ENCODE data around the gene GRID1.
A peak's percentile ranks its signal among the peaks of the same experiment; 100 is the strongest.

The GRID1 gene

DNA sequence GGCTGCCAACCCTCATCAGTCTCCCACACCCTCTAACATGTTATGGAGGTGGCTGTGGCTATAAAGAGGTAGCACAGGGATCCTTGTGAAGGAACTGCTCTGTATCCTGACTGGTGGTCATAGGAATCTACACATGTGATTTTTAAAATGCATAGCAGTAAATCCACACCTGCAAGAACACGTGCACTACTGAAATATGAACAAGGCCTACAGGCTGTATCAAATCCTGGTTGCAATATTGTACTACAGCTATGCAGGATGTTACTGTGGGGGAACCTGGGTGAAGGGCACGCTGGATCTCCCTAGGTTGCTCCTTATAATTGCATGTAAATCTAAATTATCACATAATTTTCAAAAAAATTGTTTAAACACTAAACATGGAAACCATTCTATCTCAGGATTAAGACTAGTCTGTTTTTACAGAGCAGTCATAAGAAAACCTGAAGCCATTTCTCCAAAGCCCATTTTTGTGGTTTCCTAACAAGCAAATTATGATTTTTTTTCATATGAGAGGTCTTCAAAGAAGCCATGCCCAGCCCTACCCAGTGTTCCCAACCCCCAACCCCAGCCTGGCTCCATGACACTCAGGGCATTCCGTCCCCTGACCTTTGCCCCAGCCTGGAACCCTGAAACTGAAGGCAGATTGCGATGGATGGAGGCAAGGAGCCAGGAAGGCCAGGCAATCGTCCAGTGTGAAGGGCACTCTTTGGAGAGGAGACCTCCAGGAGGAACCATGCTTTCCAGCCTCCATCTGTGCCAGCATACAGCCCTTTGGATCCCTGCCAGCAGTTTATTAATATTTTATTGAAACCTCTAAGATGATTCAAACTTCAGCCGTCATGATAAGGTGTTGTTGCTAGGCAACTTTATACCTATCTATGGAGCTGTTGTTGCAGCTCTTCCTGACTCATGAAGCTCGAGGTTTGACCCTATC is 161.0 kb downstream of the GRID1 start:
- peak; percentile 21 for DNase-seq

DNA sequence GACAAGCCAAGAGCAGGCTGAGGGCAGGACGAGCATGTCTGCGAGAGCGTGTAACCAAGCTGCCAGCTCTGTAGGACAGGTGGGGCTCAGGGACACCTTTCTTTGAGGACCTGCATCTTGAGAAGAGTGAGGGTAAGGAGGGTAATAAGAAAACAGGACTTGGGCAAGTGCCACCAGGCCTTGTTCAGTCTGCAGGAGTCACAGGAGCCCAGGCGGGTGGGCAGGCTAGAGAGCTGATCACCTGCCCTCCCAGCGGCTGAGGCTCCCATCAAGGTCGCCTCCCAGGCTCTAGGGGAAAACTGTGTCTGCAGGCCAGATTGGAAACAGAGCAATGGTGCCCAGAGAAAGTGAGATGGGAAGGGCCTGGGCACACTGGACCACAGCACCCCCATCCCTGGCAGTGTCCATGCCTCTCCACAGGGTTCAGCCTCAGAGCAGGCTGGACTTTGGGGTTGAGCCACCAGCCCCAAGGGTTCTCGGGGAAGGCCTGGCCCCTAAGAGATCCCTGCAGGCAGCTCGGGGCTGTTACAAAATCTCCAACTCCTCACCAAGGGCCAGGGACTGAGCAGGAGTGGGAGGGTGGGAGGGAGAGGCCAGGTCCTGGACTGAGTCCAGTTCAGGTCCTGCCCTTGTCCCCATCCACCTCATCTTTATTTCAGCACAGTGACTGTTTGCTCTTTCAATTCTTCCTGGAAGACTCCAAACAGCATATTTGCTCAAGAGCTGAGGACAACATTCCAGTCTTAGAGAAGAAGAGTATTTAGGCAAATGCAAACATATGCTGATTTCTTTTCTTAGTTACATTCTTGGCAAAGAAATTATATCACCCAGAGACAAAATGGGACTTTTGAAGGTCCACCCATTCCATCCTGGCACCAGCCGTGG is 161.9 kb downstream of the GRID1 start:
- peak; percentile 34 for DNase-seq

GRCh38 chr10:86203162-86203905 is 163.3 kb downstream of the GRID1 start:
- DNase-seq: peak; percentile 74

- no peak for DNase-seq
Measured at GRCh38 chr10:86202226-86202735, 164.3 kb downstream of the GRID1 start.

GRCh38 chr10:86200867-86201266 is 165.7 kb downstream of the GRID1 start:
- no peak for DNase-seq

- peak; percentile 7 for DNase-seq
Measured at GRCh38 chr10:86200269-86200668, 166.3 kb downstream of the GRID1 start.

- no peak for DNase-seq
Measured at GRCh38 chr10:86199041-86199440, 167.6 kb downstream of the GRID1 start.

DNA sequence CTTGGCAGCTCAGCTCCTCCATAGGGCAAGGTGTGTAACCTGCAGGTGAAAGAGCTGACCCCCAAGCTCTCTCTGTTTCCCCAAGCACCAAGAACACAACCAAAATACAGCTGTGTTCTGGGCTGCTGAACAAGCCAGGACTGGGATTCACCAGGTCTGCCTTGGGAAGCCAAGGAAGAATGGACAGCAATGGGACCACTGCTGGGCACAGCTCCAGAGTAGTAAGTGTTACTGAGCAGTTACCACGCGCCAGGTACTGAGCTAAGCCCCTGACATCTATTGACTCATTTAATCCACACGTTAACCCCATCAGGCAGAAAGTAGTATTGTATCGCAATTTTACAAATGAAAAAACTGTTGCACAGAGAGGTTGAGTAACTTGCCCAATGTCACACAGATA is 168.3 kb downstream of the GRID1 start:
- no peak for DNase-seq

- peak; percentile 18 for DNase-seq
Measured at GRCh38 chr10:86197166-86197790, 169.3 kb downstream of the GRID1 start.

DNA sequence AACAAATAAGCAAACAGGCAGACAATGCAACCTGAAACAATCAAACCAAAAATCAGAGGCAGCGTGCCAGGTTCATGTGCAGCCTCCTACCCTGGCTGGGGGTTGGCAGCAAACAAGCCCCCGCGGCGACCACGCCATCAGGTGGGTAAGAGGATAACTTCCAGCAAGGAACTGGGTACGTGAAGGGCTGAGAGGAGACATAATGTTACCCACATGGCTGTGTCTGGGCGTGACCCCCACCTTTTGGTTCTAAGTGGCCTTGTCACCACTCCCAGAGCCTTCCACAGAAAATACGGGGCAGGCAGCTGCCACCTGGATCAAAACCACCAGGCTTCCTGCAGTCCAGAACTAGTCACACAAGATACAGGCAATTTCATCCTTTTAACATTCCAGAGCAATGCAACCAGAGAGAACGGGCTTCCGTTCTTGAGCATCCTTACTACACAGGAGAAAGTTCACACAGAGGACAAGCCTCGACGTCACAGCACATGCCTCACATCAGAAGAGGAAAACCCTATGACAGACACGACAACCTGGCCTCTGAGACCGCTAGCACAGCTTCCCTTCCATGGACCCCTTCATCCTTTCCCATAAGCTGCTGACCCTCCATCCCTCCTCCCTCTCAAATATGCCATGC is 171.0 kb downstream of the GRID1 start:
- DNase-seq: peak; percentile 27

DNA sequence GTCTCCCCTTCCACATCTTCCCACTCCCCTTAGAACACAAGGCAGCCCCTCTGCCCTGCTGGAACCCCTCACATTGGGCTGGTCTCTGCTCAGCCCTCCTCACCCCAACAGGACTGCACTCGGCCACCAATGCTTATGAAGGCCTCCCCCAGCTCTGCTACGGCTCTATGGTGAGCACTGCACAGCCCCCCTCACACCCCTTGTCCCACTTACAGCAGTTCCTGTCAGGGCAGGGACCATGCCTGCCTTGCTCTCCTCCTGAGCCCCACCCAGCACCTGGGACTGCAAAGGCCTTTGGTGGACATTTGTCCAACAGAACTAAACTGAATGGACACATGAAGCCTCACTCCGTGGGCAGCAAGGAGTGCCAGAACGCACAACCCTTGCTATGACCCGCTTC is 171.9 kb downstream of the GRID1 start:
- DNase-seq: peak; percentile 22

DNA sequence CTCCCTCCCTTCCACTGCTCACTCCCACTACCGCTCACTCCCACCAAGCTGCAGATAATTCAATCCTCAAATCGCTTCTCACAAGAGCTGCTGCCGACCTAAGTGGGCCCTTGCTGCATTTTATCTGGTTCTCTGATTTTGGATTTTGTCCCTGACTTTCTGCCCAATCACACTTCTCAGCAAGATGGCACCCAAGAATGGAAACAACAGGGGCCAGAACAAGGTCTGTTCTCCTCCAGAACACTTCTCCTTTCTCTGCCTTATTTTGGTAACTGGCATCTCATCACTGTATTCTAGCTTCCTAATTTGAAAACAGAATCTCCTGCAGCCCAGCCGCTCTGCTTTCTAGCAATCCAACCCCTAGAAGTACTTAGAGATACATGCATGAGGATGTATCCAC is 172.8 kb downstream of the GRID1 start:
- DNase-seq: no peak

DNA sequence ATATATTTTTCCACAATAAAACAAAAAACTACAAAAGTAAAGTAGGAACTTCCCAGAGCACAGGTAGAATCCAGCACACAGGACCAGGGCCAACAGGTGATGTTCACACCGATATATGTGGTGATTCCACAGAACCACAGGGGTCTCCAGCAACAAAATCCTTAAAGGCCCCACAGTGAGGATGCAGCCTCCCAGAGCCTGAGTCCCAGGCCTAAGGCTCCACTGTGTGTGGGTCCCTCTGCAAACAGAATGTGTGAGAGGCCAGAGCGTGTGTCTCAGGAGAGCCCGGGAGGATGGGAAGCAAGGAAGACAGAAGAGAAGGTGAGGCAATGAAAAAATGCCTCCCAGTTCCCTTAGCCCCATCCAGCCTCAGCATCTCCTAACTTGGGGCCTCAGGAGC is 173.9 kb downstream of the GRID1 start:
- DNase-seq: no peak

GRCh38 chr10:86192147-86192546 is 174.4 kb downstream of the GRID1 start:
- peak; percentile 19 for DNase-seq

- DNase-seq: peak; percentile 20
Measured at GRCh38 chr10:86191686-86192085, 174.9 kb downstream of the GRID1 start.

GRCh38 chr10:86191166-86191565 is 175.4 kb downstream of the GRID1 start:
- peak; percentile 16 for DNase-seq

- peak; percentile 13 for DNase-seq
Measured at GRCh38 chr10:86190291-86190690, 176.3 kb downstream of the GRID1 start.

DNA sequence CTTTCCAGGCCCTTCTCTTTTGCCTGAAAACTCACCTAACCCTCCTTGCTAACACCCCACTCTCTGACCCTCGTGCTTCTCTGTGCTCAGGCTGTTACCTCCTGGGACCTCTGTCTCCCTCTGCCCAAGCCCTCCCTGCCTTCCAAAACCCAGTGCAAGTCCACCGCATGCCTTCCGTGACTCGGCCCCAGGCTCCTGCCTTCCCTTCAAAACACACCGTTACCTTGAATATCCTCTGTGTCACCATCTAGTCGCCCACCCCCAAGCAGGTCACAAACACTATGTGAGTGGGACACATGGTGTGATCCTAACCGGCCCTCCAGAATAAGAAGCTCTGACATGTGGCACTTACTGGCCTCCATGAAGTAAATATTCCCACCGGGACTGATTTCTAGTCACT is 176.7 kb downstream of the GRID1 start:
- DNase-seq: peak; percentile 2

DNA sequence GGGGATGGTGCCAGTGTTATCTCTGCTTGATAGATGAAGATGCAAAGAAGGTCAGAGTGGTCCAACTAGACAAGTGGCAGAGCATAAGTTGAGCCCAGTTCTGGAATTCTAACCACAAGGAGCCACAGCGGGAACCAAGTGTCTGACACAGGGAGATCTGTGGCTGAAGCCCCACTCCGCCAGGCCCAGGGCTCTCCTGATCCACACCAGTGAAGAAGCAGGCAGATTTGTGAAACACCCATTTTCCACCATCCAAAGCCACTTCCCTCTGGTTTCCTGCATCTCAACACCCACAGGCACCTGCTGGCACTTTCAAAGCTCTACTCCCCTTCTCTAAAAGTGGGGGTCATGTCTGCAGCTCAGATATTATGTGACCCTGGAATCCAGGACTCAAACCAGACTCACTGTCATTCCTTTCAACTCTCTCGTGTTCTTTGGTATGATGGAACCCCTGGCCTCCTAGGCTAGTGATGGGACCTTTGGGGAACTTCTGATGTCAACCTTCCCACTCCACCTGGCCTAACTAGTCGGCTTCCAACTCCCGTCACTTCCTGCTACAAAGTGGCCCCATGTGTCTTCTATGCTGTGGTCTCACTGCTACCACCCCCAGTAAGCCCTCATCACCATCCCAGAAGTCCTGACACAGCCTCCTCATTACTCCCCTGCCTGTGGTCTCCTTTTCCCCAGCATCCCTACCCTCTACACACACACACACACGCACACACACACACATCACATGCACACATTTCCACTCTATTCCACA is 177.6 kb downstream of the GRID1 start:
- peak; percentile 12 for DNase-seq

DNA sequence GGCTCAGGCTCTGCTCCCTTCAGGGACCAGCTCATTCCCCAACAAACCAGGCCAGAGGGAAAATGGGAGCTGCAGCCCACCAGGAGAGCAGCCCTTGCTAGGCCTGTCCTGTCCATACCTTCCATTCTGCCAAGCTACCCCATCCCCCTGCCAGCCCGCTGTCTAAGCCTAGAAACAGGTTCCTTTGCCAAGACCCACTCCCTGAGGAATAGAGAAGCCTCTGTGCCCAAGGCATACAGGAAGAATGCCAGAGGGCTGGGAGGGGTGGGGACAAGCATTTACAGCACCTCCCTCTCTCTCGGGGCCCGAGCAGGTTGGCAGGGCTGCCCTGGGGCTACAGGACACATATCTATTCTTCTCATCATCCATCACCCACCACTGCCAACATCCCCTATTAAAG is 178.3 kb downstream of the GRID1 start:
- peak; percentile 4 for DNase-seq
